ENCODE results near the gene C4orf50.

C4orf50 gene

DNA sequence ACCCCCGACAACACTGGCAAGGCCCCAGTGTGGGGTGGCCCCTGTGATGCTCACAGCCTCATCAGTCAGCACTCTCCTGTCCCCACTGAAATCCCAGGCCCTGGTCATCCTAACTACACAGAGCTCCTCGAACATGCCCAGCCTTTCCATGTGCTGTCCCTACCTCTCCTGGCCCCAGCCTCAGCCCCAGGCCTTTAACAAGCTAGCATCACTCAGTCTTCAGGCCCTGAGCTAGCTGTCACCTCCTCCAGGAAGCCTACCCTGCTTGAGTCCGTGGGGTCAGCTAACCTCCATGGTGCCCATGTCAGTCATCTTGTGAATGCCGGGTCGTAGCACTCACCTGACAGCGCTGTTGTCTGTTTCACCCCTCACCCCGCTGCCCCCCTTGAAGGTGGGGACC is 25.6 kb upstream of the C4orf50 start:
- no peak for DNase-seq (ENCODE audit: low read depth in 2 of 2)

DNA sequence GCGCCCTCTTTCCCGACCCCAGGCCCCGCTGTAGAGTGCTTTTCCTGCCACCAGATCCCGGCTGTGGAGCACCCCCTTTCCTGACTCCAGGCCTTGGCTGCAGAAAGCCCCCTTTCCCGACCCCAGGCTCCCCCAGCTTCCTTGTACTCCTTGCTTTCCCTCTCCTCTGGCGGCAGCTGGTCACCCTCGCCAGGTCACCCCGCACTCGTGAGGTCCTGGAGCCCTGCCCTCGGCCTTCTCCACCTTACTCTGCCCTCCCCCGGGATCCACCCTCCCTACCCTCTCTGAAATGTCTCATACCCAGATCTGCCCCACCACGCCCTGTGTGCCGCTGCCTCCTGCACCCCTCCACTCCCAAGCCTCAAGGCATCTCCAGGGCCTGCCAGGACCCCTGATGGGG is 25.0 kb upstream of the C4orf50 start:
- DNase-seq (ENCODE audit: low read depth in 2 of 2): no peak

DNA sequence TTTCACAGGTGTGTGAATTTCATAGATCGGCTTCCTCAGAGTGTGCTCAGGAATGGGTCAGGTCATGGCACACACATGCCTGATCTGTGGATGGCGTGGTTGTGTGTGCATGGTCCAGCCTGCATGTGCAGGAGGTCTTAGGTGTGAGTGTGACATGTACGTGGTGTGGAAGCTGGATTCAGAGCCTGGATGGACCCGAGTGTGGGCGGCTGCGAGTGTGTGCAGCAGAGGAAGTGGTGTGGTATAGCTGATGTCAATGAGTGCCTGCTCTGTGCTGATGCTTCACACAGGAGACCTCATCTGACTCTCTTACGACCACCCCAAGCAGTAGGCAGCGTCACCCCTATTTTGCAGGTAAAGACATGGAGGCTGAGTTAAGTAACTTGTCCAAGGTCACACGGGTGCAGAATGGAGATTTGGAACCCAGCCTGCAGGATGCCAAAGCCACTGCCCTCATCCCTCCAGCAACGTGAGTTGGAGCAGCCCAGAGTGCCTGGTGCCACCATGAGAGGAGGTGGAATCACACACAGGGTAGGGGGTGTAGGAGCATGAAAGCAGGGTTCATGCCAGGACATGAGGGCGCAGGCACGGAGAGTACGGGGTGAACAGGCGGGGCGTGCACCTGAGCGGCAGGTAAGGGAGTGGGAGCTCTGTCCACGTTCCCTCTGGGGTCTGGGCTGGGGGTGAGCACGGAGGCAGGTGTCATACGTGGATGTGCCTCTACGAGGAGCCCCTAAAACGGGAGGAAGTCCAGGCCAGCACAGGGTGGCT is 24.2 kb upstream of the C4orf50 start:
- DNase-seq (ENCODE audit: low read depth in 2 of 2): no peak

DNA sequence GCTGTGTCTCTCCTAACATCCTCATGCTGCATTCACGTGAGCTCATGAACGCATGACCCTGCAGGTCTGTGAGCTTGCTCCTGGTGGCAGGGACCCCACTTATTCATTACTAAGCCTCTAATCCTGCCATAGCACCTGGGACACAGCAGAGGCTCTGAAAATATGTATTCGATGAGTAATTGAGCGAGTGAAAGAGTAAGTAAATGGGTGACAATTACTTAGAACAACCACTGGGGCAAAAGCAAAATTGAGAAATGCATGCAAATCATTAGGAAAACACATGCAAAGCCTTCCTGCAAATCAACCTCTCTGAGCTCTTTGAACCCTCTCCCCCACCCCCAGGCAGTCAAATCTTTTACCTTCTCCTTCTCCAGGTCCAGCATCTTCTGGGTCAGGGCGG is 23.6 kb upstream of the C4orf50 start:
- no peak for DNase-seq (ENCODE audit: low read depth in 2 of 2)

DNA sequence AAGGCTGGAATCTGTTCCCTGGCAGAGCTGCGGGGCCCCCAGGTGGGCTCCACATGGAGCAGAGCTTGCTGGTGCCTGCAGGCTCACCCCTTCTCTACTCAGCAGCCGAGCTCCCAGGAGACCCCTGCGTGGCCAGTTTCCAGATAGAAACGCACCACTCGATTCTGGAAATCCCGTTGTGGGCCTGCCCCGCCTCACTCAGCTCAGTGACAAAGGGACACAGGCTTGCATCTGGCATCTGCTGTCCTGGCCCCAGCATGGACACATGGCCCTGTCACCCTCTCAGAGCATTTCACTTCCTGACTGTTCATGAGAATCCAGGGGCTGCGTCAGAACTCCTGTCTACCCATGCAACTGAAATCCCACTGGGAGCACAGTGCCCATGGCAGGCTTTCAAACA is 20.5 kb upstream of the C4orf50 start:
- DNase-seq (ENCODE audit: low read depth in 2 of 2): no peak

DNA sequence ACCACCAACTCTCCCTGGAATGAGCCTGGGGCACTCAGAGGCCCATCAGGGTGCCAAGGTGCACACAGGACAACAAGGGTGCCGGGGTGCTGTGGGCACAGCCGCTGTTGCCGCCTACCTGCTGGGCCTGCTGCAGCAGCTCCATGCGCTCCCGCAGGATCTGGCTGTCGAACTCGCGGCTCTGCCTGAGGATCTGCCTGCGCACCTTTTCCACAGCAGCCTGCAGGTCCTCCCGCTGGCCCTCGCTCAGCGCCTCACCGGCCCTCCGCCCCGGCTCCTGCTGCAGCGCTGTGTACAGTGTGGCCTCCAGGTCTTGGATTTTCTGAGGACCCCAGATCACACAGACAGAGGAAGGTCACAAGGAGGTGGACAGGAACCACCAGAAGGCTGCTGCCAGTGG is 17.6 kb upstream of the C4orf50 start:
- DNase-seq (ENCODE audit: low read depth in 2 of 2): no peak

DNA sequence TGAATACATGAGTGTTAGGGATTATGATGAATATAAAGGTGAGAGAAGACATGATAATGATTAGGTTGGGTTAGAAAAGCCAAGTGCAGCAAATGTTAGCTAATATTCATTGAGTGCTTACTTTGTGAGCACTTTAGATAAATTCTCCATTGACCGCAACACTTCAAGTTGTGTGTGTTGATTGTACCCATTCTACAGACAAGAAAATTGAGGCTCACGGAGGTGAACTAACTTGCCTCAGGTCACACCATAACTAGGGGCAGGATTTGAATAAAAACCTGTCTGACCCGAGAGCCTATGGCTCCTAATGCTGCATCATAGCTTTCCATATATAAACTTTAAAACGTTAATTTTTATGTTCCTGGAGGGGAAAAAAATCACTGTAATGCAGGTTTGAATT is 15.2 kb upstream of the C4orf50 start:
- DNase-seq (ENCODE audit: low read depth in 2 of 2): no peak

DNA sequence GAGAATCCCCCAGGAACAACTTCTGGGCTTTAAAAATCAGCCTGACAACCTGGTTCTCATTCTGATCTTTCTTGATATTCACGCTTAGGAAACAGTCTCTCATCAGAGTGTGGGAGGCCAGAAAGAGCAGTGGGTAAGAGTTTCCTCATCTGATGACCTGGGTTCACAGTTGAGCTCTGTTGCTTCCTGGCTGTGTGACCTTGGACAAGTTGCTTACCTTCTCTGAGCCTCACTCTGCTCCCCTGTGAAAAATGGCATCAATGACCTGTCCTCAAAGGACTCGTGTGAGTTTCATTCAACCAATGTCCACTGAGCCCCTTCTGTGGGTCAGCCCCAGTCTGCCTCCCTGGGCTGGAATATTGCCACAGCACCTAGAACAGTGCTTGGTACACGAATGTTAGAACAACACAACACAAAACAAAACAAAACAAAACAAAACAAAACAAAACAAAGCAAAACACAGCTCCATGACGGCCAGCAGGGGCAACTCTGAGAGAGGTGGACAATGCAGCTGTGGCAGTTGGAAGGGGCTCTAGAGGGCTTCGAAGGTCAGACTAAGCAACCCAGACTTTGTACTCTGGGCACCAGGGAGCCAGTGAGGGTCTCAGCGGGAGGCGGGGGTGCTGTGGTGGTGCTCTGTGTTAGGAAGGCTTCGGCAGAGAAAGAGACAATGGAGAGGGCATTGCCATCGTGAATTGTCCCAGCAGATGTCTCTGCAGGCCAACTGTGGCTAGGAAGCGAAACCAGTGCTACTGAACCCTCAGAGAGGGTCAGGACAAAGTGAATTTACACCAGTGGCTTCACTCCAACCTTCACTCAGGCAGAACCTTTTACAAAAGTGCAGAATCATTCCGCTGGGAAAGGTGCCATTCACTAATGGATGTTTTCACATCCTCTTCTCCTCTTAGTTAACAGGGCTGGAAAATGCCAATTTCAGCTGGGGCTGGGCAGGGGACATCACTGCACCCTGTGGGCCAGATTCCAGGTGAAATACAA is 14.3 kb upstream of the C4orf50 start:
- DNase-seq (ENCODE audit: low read depth in 2 of 2): no peak

DNA sequence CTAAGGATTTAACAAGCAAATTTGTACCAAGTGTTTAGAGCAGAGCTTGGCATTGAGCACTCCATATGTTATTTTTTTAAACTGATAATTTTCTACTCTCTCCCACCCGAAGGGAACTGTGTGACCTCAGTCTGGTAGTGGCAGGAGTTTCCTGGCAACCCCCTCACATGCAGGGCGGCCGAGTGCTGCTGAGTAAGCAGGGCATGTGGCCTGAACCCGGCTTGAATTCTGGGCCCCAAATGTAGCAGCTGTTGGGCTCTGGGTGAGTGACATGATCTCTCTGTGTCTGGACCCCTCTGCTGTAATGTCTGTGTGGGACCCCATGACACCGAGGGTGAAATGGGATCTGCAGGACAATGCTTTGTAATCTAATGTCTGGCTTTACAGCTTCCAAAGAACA is 13.6 kb upstream of the C4orf50 start:
- DNase-seq (ENCODE audit: low read depth in 2 of 2): no peak

DNA sequence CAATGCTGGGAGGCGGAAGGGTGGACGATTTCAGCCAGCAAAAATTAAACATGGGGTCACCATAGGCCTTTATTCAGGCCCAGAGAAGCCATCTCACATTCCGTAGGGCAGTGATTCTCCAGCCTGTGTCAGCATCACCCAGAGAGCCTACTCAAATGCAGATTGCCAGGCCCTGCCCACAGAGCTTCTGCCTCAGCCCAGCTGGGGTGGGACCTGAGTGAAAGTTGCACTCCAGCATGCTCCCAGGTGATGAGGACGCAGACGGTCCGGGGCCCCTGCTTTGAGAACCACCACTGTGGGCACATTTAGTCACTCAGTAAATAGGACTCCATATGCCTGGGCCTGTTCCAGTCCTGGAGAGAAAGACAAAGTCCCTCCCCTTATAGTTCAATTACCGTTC is 12.4 kb upstream of the C4orf50 start:
- no peak for DNase-seq (ENCODE audit: low read depth in 2 of 2)

DNA sequence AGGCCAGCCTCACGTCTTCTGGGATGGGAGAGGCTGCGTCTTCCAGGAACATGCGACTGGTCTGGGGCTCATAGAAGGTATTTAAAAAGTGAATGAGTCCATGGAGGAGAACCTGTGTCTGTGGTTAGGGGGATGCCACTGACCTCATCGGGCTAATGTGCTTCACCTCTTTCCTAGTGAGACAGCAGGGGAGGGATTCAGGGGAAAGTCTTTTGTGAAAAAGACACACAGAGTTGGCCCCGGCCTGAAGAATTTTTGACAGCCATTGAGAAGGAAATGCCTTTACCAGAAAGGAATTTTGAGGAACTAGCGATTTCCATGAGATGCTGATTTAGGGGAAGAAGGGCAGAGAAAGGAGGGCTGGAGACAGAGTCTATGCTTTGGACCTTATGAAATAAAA is 11.0 kb upstream of the C4orf50 start:
- no peak for DNase-seq (ENCODE audit: low read depth in 2 of 2)

DNA sequence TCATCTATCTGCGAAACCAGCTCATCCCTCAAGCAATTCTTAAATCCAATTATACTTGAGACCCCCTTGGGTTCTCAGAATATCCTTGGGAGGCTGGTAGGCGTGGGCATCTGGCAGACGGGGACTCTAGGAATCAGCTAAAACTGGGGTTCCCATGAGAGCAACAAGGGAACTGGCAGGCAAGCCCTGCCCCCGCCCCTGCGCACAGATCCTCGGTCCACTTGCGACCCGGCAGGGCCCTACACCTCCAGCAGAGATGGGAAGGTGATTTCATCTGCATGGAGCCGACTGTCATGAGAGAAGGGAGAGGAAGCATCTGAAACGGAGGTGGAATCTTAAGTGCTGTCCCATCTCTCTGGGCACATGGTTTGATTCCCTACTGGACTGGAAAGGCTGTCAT is 9.9 kb upstream of the C4orf50 start:
- no peak for DNase-seq (ENCODE audit: low read depth in 2 of 2)

DNA sequence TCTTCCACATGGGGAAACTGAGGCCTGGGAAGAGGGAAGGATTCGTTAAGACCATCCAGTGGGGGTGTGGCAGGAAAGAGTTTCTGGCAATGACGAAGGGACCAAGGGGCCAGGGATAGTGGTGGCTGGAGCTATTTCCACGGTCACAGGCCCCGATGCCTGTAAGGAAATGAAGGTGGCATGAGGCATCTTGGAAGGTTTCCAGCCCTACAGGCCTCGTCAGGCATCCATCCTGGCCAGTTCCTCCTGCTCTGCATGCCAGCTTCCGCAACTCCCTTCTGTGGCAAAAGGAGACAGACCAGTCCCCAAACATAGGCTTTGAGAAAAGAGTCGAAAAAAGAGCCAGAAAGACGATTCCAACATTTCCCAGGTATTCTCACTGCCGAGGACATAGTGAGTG is 9.2 kb upstream of the C4orf50 start:
- no peak for DNase-seq (ENCODE audit: low read depth in 2 of 2)

DNA sequence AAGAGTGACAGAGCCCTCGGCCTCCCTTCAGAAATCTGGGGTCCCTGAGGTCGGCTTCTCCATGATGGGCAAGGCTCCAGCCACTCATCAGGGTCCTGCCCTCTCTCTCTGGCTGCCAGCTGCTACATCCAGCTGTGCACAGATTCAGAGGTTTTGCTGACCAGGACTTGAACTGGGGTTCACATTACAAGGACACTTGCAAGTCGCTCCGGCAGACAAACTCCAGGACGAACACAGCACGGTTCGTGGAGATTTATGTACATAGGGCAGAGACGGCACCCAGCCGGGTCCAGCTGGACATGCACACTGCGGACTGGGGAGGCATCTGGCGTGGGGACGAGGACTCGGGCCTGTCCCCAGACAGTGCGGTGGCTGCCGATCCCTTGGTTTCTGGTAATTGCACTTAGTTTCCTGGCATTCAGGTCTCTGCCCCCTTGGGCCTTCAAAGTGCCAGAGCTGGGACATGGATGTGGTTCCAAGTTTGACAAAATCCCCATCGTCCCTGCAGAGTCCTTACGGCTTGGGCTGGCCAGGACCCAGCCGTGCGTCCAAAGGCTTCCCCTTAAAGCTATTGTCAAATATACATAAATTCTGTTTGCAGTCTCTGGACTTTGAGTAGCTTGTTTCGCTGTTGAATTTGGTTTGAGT is 6.2 kb upstream of the C4orf50 start:
- no peak for DNase-seq (ENCODE audit: low read depth in 2 of 2)

DNA sequence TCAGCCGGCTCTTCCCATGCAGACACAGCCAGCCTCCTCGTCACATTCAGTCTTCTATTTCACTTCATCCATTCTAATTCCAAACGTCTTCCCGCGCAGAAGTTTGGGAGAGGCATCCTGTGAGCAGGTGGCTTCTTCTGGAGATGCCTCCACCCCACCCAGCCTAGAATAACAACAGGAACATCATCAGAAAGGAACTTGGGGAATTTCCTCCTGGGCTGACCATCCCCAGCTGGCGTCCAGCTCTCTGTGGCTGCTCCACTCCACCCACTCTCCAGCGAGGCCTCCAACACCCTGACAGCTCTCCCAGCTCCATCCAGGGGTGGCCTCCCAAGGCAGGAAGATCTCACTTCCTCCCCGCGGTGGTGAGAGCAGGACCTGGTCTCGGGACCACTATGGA is 5.5 kb upstream of the C4orf50 start:
- DNase-seq (ENCODE audit: low read depth in 2 of 2): no peak

DNA sequence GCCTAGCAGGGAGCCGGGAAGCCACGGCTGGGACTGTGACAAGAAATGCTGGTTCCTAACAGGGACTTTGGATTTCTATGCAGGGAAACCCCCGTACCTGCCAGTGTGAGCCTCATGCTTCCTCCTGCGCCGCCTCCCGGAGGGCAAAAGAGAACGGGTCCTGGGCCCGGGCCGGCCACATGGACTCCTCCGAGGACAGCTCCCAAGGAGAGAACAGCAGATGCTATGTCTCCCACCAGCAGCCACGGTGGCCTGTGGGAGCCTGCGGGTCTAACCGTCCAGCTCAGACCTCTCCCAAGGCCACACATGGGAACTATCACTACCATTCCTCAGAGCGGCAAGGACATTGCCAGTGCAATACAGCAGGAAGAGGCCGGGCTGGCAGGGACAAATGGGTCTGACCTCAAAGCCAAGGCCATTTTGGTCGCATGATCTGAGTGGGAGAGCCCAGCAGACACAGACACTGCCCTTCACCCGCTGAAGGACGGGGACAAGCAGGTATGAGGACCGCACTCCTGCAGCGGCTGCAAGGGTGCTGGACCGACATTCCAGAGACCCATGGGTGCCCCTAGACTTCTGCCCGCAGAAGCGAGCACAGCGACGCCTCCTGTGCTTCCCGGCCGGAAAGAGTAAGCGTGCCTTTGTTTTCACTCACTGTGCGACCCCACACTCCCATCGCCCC is 4.5 kb upstream of the C4orf50 start:
- DNase-seq (ENCODE audit: low read depth in 2 of 2): no peak

DNA sequence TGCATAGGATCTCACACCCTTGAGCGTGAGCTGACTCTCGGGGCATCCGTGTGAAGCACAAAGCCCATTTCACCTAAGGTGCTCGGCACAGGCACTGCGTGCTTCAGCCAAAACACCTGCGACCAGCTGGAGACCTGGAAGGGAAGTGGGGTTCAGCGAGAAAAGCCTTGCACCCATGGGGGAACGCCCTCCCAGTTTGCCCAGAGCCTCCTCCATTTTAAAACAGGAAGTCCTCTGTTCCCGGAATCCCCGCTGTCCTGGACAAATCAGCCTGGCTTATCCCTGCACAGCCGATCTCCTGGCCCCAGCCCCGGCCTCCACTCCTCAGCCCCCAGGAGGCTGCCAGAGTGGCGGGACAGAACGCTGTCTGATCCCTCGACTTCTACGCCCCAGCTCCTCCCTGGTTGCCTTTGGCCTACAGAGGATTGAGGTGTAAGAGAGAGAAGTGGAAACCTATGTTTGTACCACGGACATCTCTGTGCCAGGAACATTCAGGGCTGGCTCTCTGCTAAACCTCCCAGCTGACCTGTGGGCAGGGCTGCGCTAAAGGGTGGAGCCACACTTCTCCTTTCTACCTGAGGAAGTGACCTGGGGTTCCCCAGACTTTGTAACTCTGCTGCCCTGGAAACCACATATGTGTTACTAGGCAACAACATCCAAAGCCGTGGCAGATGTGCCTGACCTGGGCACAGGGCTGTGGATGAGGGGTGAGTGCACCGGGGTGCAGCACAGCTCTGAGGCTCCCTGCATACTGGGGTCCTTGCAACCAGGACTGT is 3.8 kb upstream of the C4orf50 start:
- no peak for DNase-seq (ENCODE audit: low read depth in 2 of 2)

DNA sequence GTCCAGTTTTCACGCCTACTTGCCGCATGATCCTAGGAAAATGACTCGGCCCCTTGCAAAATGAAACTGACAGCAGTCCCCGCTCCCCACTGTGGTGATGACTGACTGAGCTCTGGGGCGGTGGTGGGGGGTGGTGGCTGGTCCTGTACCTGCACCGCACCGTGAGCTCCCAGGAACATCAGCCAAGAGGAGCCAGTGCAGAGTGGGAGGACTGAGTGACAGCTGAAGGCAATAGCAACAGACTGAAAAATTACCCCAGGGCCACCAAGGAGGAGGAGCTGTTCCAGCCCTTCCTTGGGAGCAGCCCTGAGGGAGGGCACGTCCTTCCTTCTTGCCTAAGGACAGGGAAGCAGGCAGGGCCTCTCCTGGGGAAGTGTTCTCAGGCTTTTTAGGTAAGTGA is 2.4 kb upstream of the C4orf50 start:
- DNase-seq (ENCODE audit: low read depth in 2 of 2): no peak

DNA sequence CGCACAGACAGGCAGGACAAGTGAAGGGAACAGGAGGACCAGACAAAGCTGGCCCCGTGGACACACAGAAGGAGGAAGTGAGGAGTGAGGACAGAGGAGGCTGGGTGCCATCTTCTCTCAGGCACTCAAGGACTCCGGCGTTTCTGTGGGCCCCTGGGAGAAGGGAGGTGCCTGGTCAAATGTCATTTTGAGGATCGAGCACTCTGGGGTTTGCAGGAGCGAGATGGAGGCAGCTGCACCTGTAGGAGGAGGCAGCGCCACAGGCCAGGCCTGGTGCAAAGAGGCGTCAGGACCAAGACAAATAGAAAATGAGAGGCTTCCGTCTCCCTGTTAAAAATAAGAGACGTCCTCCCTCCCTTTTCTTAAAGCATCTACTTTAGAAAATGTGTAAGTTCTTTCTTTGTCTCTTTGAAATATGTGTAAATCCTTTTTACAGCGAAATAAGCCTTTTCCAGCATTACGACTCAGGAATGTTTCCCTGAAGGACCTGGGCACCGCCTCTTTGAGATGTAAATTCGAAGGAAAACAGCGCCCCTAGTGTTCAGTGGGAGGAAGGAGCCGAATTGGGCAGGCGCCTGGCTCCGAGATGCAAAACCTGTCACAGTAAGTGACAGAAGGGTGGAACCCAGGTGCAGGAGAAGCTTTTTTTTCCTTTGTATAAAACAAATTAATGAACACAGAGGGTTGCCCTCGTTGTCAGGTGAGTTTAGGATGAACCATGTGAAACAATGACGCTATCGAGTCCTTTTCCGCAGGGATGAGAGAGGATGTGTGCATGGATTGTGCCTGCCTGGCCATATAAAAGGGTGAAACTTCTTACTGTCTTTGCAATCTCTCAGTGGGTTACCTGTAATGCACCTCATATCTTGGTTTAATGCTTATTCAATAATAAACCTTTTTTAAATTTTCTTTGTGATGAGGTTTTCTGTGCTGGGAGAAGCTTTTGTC is 1.4 kb upstream of the C4orf50 start:
- DNase-seq (ENCODE audit: low read depth in 2 of 2): no peak

DNA sequence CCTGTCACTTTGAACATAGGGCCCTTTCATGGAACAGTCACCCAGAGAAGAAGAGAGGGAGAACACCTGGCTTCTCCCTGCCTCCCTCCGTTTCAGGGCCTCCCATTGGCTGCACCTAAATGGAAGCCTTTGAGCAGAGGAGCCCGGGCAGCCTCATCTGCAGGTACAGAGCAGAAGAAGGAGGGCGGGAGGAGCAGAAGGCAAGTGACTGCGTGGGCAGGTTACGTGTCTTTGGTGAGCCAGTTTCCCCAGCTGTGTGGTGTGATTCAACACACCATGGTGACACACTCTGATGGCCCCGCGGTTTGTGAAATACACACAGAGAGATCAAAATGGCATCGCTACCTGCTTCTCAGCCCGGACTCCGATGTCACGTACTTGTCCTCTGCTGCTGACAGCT is 431 bp downstream of the C4orf50 start:
- DNase-seq (ENCODE audit: low read depth in 2 of 2): no peak
